ENCODE measurements around the gene SPG7.

GRCh38 chr16:89555780-89556179 is 47.6 kb downstream of the SPG7 start:
- TF ChIP-seq CTCF (IDR thresholded peaks at IDR 0.05) (no peak), POLR2A (IDR thresholded peaks at IDR 0.05) (no peak)

Measured in right lobe of liver (tissue), 4 donors.